ENCODE results near the gene SIGLEC14.
"Not testable (repeated sequence)": the region's sequence is repeated elsewhere in the genome, so short reads cannot be mapped to it uniquely, and the experiment has no call there.

Gene SIGLEC14

GRCh38 chr19:51668216-51668615 lies 21.6 kb upstream of the SIGLEC14 start:
- no peak for DNase-seq

- no peak for DNase-seq
These were observed 18.4 kb upstream of the SIGLEC14 start for GRCh38 chr19:51664997-51665396.

GRCh38 chr19:51664131-51664530 lies 17.5 kb upstream of the SIGLEC14 start:
- no peak for DNase-seq

- DNase-seq: no peak
These were observed 17.0 kb upstream of the SIGLEC14 start for GRCh38 chr19:51663650-51664049.

GRCh38 chr19:51660975-51661600 lies 14.5 kb upstream of the SIGLEC14 start:
- peak; percentile 74 for DNase-seq

GRCh38 chr19:51654783-51655182 lies 8.2 kb upstream of the SIGLEC14 start:
- no peak for DNase-seq

GRCh38 chr19:51653162-51653561 lies 6.5 kb upstream of the SIGLEC14 start:
- no peak for DNase-seq

GRCh38 chr19:51652266-51652665 lies 5.6 kb upstream of the SIGLEC14 start:
- no peak for DNase-seq

GRCh38 chr19:51651216-51651846 lies 4.7 kb upstream of the SIGLEC14 start:
- DNase-seq: no peak

- no peak for DNase-seq
These were observed 693 bp upstream of the SIGLEC14 start for GRCh38 chr19:51647318-51647717.

GRCh38 chr19:51644636-51645271 lies 1.9 kb downstream of the SIGLEC14 start:
- DNase-seq: no peak

- DNase-seq: no peak
These were observed 5.0 kb downstream of the SIGLEC14 start for GRCh38 chr19:51641648-51642047.

- no peak for DNase-seq
These were observed 6.2 kb downstream of the SIGLEC14 start for GRCh38 chr19:51640386-51640785.

GRCh38 chr19:51639916-51640315 lies 6.7 kb downstream of the SIGLEC14 start:
- DNase-seq: no peak

GRCh38 chr19:51637362-51637978 lies 9.2 kb downstream of the SIGLEC14 start:
- DNase-seq: no peak

- no peak for DNase-seq
These were observed 14.5 kb downstream of the SIGLEC14 start for GRCh38 chr19:51632126-51632525.

- not testable (repeated sequence) for DNase-seq
These were observed 16.3 kb downstream of the SIGLEC14 start, which contains the start of gene SIGLEC5 for GRCh38 chr19:51630315-51630714. TSS of gene SIGLEC5 (minus strand) at chr19:51630401. CDS start at chr19:51630335, 66 bp downstream.

- no peak for DNase-seq
These were observed 18.3 kb downstream of the SIGLEC14 start for GRCh38 chr19:51628153-51628939.

- no peak for DNase-seq
These were observed 19.0 kb downstream of the SIGLEC14 start for GRCh38 chr19:51627491-51628138.

- no peak for DNase-seq
These were observed 19.9 kb downstream of the SIGLEC14 start for GRCh38 chr19:51626675-51627074.

GRCh38 chr19:51621178-51621577 lies 25.4 kb downstream of the SIGLEC14 start:
- no peak for DNase-seq

- DNase-seq: no peak
These were observed 30.6 kb downstream of the SIGLEC14 start for GRCh38 chr19:51615991-51616390.
